ENCODE data around the gene PARK7. TPM values are rescaled to one million over a fixed set of nuclear protein-coding genes. Genes with fewer than 3 reads are reported as not detected.
"Not testable (repeated sequence)": the region's sequence is repeated elsewhere in the genome, so short reads cannot be mapped to it uniquely, and the experiment has no call there.

The PARK7 gene
- total RNA-seq, 1 experiment from 2014 or later, result 207 TPM

DNA sequence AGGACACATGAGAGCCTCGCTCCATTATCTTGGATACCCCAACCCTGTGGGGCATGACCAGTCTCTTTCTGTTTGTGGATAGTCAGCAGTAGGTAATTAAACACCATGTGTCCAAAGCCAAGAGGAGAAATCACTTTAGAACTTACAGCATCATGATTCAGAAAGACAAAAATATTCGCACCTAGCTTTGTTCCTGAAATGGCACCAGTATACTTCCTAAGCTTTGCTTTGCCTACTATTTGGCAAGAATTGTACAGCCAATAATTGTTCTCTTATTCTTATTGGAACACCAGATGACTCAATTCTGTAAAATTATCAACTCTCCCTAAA lies 45.0 kb upstream of the PARK7 start:
- Mint-ChIP-seq H3K9me3 (ENCODE audit: low read depth, unreplicated experiment) (no peaks in the 10 kb centered on the region), H3K4me3 (ENCODE audit: low read depth, unreplicated experiment) (no peak overlapping the region), H3K4me1 (ENCODE audit: low read depth, unreplicated experiment) (peaks cover 12% of the 10 kb centered on the region), H3K36me3 (ENCODE audit: insufficient read depth, unreplicated experiment) (no peaks in the 10 kb centered on the region), H3K27me3 (ENCODE audit: unreplicated experiment) (peaks cover 13% of the 10 kb centered on the region), H3K27ac (ENCODE audit: unreplicated experiment) (no peak overlapping the region)
- intact Hi-C loops (cut with micrococcal nuclease; ENCODE audit: unreplicated experiment), result no loop called here
- TF ChIP-seq, protein P1, sequence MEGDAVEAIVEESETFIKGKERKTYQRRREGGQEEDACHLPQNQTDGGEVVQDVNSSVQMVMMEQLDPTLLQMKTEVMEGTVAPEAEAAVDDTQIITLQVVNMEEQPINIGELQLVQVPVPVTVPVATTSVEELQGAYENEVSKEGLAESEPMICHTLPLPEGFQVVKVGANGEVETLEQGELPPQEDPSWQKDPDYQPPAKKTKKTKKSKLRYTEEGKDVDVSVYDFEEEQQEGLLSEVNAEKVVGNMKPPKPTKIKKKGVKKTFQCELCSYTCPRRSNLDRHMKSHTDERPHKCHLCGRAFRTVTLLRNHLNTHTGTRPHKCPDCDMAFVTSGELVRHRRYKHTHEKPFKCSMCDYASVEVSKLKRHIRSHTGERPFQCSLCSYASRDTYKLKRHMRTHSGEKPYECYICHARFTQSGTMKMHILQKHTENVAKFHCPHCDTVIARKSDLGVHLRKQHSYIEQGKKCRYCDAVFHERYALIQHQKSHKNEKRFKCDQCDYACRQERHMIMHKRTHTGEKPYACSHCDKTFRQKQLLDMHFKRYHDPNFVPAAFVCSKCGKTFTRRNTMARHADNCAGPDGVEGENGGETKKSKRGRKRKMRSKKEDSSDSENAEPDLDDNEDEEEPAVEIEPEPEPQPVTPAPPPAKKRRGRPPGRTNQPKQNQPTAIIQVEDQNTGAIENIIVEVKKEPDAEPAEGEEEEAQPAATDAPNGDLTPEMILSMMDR (IDR thresholded peaks at IDR 0.05; ENCODE audit: unreplicated experiment), result no peak
- no peak for DNase-seq
- no TSS peak for BruUV-seq (replicated peaks)
- CTCF ChIA-PET, result no interaction called here

DNA sequence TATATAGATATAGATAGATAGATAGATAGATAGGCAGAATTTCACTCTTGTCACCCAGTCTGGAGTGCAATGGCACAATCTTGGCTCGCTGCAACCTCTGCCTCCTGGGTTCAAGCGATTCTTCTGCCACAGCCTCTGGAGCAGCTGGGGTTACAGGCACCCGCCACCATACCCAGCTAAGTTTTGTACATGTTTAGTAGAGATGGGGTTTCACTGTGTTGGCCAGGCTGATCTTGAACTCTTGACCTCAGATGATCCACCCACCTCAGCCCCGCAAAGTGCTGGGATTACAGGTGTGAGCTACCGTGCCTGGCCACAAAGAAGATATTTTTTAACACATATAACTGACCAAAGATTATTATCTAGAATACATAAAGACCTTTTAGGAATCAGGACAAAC lies 43.5 kb upstream of the PARK7 start:
- BruUV-seq (replicated peaks); CTCF ChIA-PET; H3K9me3 Mint-ChIP-seq (ENCODE audit: low read depth, unreplicated experiment); H3K27ac Mint-ChIP-seq (ENCODE audit: unreplicated experiment); H3K4me3 Mint-ChIP-seq (ENCODE audit: low read depth, unreplicated experiment); H3K36me3 Mint-ChIP-seq (ENCODE audit: insufficient read depth, unreplicated experiment); DNase-seq; H3K4me1 Mint-ChIP-seq (ENCODE audit: low read depth, unreplicated experiment); intact Hi-C loops (cut with micrococcal nuclease; ENCODE audit: unreplicated experiment): not testable (repeated sequence)
- peaks cover 13% of the 10 kb centered on the region for H3K27me3 Mint-ChIP-seq (ENCODE audit: unreplicated experiment)

DNA sequence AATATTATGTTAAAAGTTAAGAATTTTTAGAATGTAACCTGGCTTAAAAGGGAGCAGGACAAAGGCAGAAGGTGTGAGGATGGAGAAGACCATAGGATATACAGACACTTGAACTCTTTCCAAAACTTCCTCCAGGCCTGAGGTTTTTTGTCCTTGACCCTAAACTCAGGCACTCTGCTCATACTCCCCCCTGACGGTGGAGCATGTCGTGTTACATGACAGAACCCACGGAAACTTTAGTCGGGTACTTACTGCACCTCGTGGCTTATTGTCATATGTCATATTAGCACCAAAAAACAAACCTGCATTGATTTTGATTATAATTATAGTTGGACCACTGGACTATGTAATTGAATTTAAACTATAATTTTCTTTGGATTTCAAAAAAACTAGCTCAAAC lies 41.6 kb upstream of the PARK7 start:
- H3K9me3 Mint-ChIP-seq (ENCODE audit: low read depth, unreplicated experiment), result no peaks in the 10 kb centered on the region
- H3K4me1 Mint-ChIP-seq (ENCODE audit: low read depth, unreplicated experiment), result no peaks in the 10 kb centered on the region
- H3K27me3 Mint-ChIP-seq (ENCODE audit: unreplicated experiment), result peaks cover 13% of the 10 kb centered on the region
- H3K36me3 Mint-ChIP-seq (ENCODE audit: insufficient read depth, unreplicated experiment), result no peaks in the 10 kb centered on the region
- no peak overlapping the region for H3K4me3 Mint-ChIP-seq (ENCODE audit: low read depth, unreplicated experiment)
- CTCF ChIA-PET, result interaction anchor here (1.0 kb wide), 1 partner anchor 112 kb away, joined by 3 read pairs; no protein-coding TSS in a partner anchor
- BruUV-seq (replicated peaks), result no TSS peak
- intact Hi-C loops (cut with micrococcal nuclease; ENCODE audit: unreplicated experiment), result no loop called here
- H3K27ac Mint-ChIP-seq (ENCODE audit: unreplicated experiment), result no peak overlapping the region
- DNase-seq, result no peak
- TF ChIP-seq, protein P1 (IDR thresholded peaks at IDR 0.05; ENCODE audit: unreplicated experiment), result no peak

DNA sequence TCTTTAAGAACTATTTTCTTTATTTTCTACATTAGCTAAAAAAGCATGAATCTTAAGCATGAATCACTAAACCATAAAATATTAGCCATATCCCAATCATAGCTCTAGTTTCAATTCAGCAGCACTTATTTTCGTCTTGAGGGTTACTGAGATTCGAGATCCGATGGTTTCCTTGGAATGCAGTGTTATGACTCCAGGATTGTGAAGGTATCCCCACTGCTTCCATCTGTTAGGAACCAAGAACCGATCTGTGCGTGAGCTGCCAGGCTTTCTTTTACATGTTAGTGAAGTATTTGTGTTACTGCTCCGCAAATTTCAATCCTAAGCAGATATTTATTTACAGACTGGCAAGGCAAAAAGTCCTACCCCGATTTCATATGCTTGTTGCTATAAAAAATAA lies 39.7 kb upstream of the PARK7 start:
- H3K27ac Mint-ChIP-seq (ENCODE audit: unreplicated experiment), result no peak overlapping the region
- CTCF ChIA-PET, result no interaction called here

DNA sequence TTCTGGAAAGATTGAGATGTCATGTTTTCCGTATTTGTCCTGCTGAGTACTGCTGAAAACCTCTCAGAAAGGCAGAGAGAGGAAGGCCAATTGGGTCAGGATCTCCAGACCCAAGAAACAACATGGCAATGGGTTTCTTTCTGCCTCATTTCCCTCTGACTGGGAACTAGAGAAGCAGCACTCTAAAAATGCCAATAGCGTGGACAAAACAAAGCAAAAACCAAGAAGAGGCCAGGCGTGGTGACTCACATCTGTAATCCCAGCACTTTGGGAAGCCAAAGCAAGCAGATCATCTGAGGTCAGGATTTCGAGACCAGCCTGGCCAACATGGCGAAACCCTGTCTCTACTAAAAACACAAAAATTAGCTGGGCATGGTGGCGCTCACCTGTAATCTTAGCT lies 39.2 kb upstream of the PARK7 start:
- no peaks in the 10 kb centered on the region for H3K36me3 Mint-ChIP-seq (ENCODE audit: insufficient read depth, unreplicated experiment)
- no peaks in the 10 kb centered on the region for H3K9me3 Mint-ChIP-seq (ENCODE audit: low read depth, unreplicated experiment)
- DNase-seq, result no peak
- peaks cover 11% of the 10 kb centered on the region for H3K27me3 Mint-ChIP-seq (ENCODE audit: unreplicated experiment)
- intact Hi-C loops (cut with micrococcal nuclease; ENCODE audit: unreplicated experiment), result no loop called here
- H3K4me1 Mint-ChIP-seq (ENCODE audit: low read depth, unreplicated experiment), result no peaks in the 10 kb centered on the region
- CTCF ChIA-PET, result no interaction called here
- H3K27ac Mint-ChIP-seq (ENCODE audit: unreplicated experiment), result no peak overlapping the region
- TF ChIP-seq, protein P1 (IDR thresholded peaks at IDR 0.05; ENCODE audit: unreplicated experiment), result no peak
- no TSS peak for BruUV-seq (replicated peaks)
- H3K4me3 Mint-ChIP-seq (ENCODE audit: low read depth, unreplicated experiment), result no peak overlapping the region

More for the DNA sequence above, 39.7 kb upstream of the PARK7 start:
- intact Hi-C loops (cut with micrococcal nuclease; ENCODE audit: unreplicated experiment), result no loop called here
- peaks cover 11% of the 10 kb centered on the region for H3K27me3 Mint-ChIP-seq (ENCODE audit: unreplicated experiment)
- H3K36me3 Mint-ChIP-seq (ENCODE audit: insufficient read depth, unreplicated experiment), result no peaks in the 10 kb centered on the region
- no peak overlapping the region for H3K4me3 Mint-ChIP-seq (ENCODE audit: low read depth, unreplicated experiment)
- H3K9me3 Mint-ChIP-seq (ENCODE audit: low read depth, unreplicated experiment), result no peaks in the 10 kb centered on the region
- no peak for DNase-seq
- TF ChIP-seq, protein P1 (IDR thresholded peaks at IDR 0.05; ENCODE audit: unreplicated experiment), result no peak
- no TSS peak for BruUV-seq (replicated peaks)
- no peaks in the 10 kb centered on the region for H3K4me1 Mint-ChIP-seq (ENCODE audit: low read depth, unreplicated experiment)

DNA sequence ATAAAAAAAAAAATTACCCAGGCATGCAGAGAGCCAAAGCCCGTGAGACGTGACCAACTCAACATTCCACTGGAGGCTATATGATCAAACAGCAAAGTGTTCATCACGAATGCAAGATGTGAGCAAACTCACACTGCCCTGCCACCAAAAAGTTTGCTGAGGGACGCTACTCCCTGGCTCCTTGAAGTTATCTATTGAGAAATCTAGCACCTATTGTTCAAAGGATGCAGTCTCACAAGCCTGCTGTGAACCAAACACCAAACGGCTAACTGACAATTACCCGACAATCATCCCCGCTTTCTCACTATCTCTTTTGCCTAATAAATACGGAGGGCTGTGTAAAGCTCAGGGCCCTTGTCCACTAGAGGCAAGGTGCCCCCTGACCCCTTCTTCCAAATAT lies 34.5 kb upstream of the PARK7 start:
- intact Hi-C loops (cut with micrococcal nuclease; ENCODE audit: unreplicated experiment); H3K4me3 Mint-ChIP-seq (ENCODE audit: low read depth, unreplicated experiment): not testable (repeated sequence)

More for the DNA sequence above, 34.5 kb upstream of the PARK7 start:
- H3K27ac Mint-ChIP-seq (ENCODE audit: unreplicated experiment); CTCF ChIA-PET; BruUV-seq (replicated peaks); H3K27me3 Mint-ChIP-seq (ENCODE audit: unreplicated experiment); DNase-seq; H3K9me3 Mint-ChIP-seq (ENCODE audit: low read depth, unreplicated experiment); H3K36me3 Mint-ChIP-seq (ENCODE audit: insufficient read depth, unreplicated experiment); H3K4me1 Mint-ChIP-seq (ENCODE audit: low read depth, unreplicated experiment): not testable (repeated sequence)

Measured in Calu3 (cell line).